A673 (cell line): ENCODE measurements around the gene C6orf58. TPM values are rescaled to one million over a fixed set of nuclear protein-coding genes. Genes with fewer than 3 reads are reported as not detected.

ENCODE experiments used
- BruUV-seq: library from RNA; stranded (reverse); fragments of 400-500 nt; replicated peaks from 2 replicates; lab custom pipeline; 2021; lab: Mats Ljungman, UMichigan
- CTCF ChIA-PET: fragments of 300-600 bp; sonication (Branson Sonifier 250); formaldehyde crosslinking; loops from one replicate; lab custom pipeline; 2022; ENCODE audit warnings: antibody characterized with exemption; lab: Charles Lee
- POLR2A ChIA-PET: fragments of 300-600 bp; sonication (Branson Sonifier 250); formaldehyde crosslinking; loops from one replicate; lab custom pipeline; 2022; ENCODE audit warnings: antibody characterized with exemption; ENCODE audit not compliant: low non-redundant PET; lab: Charles Lee
- DNase-seq: peaks from one replicate; pipeline ENCODE4 v3.0.0-alpha.2; 2015; ENCODE audit warnings: low spot score
- H3K27ac ChIP-seq: fragments of 200-600 bp; sonication (generic); 2 replicates; pipeline ENCODE4 v1.5.1; 2016; ENCODE audit warnings: mixed run types, low read depth, mild to moderate bottlenecking, mixed read lengths, antibody characterized with exemption, low read length; ENCODE audit not compliant: poor library complexity, severe bottlenecking
- H3K27me3 ChIP-seq: fragments of 200-600 bp; sonication (generic); replicated peaks from 2 replicates; pipeline ENCODE4 v1.6.1; 2017; ENCODE audit warnings: mixed run types, low read depth, mild to moderate bottlenecking, mixed read lengths, antibody characterized with exemption, low read length; ENCODE audit not compliant: insufficient read depth, poor library complexity
- H3K36me3 ChIP-seq: fragments of 200-600 bp; sonication (generic); 2 replicates; pipeline ENCODE4 v1.6.1; 2016; ENCODE audit warnings: mixed run types, mild to moderate bottlenecking, mixed read lengths, antibody characterized with exemption, low read length; ENCODE audit not compliant: insufficient read depth, poor library complexity, severe bottlenecking
- H3K4me1 ChIP-seq: fragments of 200-600 bp; sonication (generic); 2 replicates; pipeline ENCODE4 v1.6.1; 2017; ENCODE audit warnings: mixed run types, mild to moderate bottlenecking, mixed read lengths, antibody characterized with exemption, low read length; ENCODE audit not compliant: insufficient read depth, poor library complexity, severe bottlenecking
- H3K4me3 ChIP-seq: fragments of 200-600 bp; sonication (generic); 2 replicates; pipeline ENCODE4 v1.5.1; 2016; ENCODE audit warnings: low read depth, mixed run types, mild to moderate bottlenecking, mixed read lengths, low read length; ENCODE audit not compliant: poor library complexity, severe bottlenecking
- H3K9me3 ChIP-seq: fragments of 200-600 bp; sonication (generic); 2 replicates; pipeline ENCODE4 v1.6.1; 2016; ENCODE audit warnings: mixed run types, low read depth, mild to moderate bottlenecking, mixed read lengths, antibody characterized with exemption, low read length; ENCODE audit not compliant: poor library complexity, severe bottlenecking
- EZH2 ChIP-seq: fragments of 200-600 bp; sonication (generic); IDR thresholded peaks from 2 replicates; pipeline ENCODE4 v1.6.1; 2017; ENCODE audit warnings: borderline replicate concordance, low read depth, mild to moderate bottlenecking, mixed read lengths, antibody characterized with exemption, low read length; ENCODE audit not compliant: poor library complexity, severe bottlenecking
- intact Hi-C: fragments of 100-400 bp; cut with micrococcal nuclease; formaldehyde crosslinking; loops from one replicate; pipeline ENCODE4 v1.10.0; 2022; ENCODE audit not compliant: unreplicated experiment
- total RNA-seq: library from RNA; stranded (reverse); gene quantifications from 2 replicates; pipeline ENCODE4 v1.2.3, GENCODE V29; 2021
- TF ChIP-seq, protein P1 (sequence below): fragments of 300-800, 200-600 bp; sonication (generic); conservative IDR thresholded peaks from 2 replicates; pipeline ENCODE4 v1.5.1; 2017; ENCODE audit warnings: low read depth, mild to moderate bottlenecking, antibody characterized with exemption, low read length, moderate library complexity, mixed read lengths

Gene C6orf58
- total RNA-seq, 1 experiment from 2014 or later, result 0.64 TPM

DNA sequence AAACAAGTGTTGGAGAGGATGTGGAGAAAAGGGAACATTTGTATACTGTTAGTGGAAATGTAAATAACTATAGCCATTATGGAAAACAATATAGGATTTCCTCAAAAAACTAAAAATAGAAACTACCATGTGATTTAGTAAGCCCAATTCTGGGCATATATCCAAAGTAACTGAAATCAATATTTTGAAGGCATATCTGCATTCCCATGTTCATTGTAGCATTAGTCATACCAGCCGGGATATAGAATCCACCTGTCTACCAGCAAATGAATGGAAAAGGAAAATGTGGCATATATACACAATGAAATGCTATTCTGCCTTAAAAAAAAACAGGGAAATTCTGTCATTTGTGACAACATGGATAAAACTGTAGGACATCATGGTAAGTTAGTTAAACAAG lies 15.3 kb upstream of the C6orf58 start:
- no peak overlapping the region for H3K27ac ChIP-seq
- intact Hi-C loops, result no loop called here
- CTCF ChIA-PET, result interaction anchor here (0.6 kb wide), 1 partner anchor 685 kb away, joined by 3 read pairs; no protein-coding TSS in a partner anchor
- BruUV-seq, result no TSS peak
- H3K36me3 ChIP-seq, result no peaks in the 10 kb centered on the region
- no peaks in the 10 kb centered on the region for H3K9me3 ChIP-seq
- TF ChIP-seq, protein P1, sequence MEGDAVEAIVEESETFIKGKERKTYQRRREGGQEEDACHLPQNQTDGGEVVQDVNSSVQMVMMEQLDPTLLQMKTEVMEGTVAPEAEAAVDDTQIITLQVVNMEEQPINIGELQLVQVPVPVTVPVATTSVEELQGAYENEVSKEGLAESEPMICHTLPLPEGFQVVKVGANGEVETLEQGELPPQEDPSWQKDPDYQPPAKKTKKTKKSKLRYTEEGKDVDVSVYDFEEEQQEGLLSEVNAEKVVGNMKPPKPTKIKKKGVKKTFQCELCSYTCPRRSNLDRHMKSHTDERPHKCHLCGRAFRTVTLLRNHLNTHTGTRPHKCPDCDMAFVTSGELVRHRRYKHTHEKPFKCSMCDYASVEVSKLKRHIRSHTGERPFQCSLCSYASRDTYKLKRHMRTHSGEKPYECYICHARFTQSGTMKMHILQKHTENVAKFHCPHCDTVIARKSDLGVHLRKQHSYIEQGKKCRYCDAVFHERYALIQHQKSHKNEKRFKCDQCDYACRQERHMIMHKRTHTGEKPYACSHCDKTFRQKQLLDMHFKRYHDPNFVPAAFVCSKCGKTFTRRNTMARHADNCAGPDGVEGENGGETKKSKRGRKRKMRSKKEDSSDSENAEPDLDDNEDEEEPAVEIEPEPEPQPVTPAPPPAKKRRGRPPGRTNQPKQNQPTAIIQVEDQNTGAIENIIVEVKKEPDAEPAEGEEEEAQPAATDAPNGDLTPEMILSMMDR, result no peak
- TF ChIP-seq EZH2, result no peak
- H3K4me1 ChIP-seq, result no peaks in the 10 kb centered on the region
- no peaks in the 10 kb centered on the region for H3K27me3 ChIP-seq
- no peak for DNase-seq
- POLR2A ChIA-PET, result no interaction called here
- no peak overlapping the region for H3K4me3 ChIP-seq

DNA sequence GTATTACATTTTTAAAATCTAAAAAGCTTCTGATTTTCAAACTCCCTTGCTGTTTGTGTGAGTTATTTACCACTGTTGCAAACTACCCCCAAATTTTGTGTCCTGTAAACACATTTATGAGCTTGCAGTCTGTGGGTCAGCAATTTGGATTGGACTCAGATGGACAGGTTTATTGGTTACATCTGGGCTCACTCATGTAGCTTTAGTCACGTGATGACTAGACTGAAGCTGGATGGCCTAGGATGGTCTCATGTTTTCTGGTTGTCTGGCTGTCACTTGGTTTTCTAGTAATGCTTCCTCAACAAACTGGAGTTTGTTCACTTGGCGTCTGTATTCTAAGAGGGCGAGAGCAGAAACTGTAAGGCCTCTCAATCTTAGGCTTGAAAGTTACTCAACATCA lies 12.2 kb upstream of the C6orf58 start:
- BruUV-seq, result no TSS peak
- POLR2A ChIA-PET, result no interaction called here

DNA sequence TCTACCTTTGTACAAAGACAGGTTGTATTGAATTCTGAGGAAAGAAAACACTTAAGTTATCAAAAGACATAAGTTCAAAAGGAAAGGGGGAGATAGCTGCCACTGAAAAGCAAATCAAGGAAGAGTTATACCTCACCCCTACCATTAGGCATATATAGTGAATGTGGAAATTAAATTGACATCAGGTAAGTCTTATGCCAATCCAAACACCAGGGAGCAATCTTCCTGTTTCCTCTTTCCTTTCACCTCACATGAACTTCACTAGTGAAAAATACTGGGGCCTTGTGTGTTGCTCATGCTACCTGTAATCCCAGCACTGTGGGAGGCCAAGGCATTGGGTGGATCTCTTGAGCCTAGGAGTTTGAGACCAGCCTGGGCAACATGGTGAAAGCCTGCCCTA lies 10.9 kb upstream of the C6orf58 start:
- H3K4me3 ChIP-seq, result no peak overlapping the region
- H3K27me3 ChIP-seq, result no peaks in the 10 kb centered on the region
- H3K9me3 ChIP-seq, result no peaks in the 10 kb centered on the region
- POLR2A ChIA-PET, result no interaction called here
- no peaks in the 10 kb centered on the region for H3K4me1 ChIP-seq
- no peak overlapping the region for H3K27ac ChIP-seq
- H3K36me3 ChIP-seq, result no peaks in the 10 kb centered on the region
- no peak for DNase-seq
- no TSS peak for BruUV-seq
- CTCF ChIA-PET, result no interaction called here
- TF ChIP-seq, protein P1, result no peak
- no peak for TF ChIP-seq EZH2
- intact Hi-C loops, result no loop called here

More for the DNA sequence above, 12.2 kb upstream of the C6orf58 start:
- Histone ChIP-seq H3K4me1 (no peaks in the 10 kb centered on the region), H3K27ac (no peak overlapping the region), H3K4me3 (no peak overlapping the region), H3K9me3 (no peaks in the 10 kb centered on the region), H3K36me3 (no peaks in the 10 kb centered on the region), H3K27me3 (no peaks in the 10 kb centered on the region)
- no peak for DNase-seq
- TF ChIP-seq EZH2, result no peak
- TF ChIP-seq, protein P1, result no peak
- intact Hi-C loops, result no loop called here
- CTCF ChIA-PET, result no interaction called here
